Measurements from ENCODE around the gene RBMS2. TPM values are rescaled to one million over a fixed set of nuclear protein-coding genes. Genes with fewer than 3 reads are reported as not detected.

RBMS2 gene
- polyA plus RNA-seq, 1 donor (not counting 4 experiments of a cell fraction or from before 2014, with no cell fraction given), result 64.5 TPM

DNA sequence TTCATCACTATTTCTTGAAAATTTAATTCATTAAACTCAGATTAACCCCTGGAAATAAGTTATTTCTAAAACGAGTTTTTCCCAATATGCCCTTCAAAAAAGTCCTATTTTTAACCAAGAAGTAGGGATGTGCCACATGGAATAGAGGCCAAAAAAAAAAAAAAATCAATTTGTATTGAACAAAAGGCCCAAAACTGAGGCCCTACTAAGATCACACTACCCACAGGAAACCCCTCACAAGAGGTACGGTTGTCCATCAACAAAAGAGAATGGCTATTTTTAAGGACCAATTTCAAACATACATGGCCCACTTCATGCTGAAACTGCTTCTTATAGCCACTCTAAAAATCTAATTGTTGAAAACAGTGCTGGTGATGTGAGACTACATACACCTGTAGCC is 116.0 kb downstream of the RBMS2 start:
- peaks cover 14 to 34% of the 10 kb centered on the region in 2 experiments for H3K36me3 ChIP-seq (ENCODE audit: control insufficient read depth in 2 of 2, extremely low read depth in 1 of 2, insufficient read depth in 2 of 2, low read length in 2 of 2)
- H3K4me1 ChIP-seq (ENCODE audit: control insufficient read depth, extremely low read depth, insufficient read depth, low read length), result peaks cover 33% of the 10 kb centered on the region
- dilution Hi-C loops (cut with MboI; ENCODE audit: extremely low pct_ligation_motif_present, low sequenced_read_pairs), result no loop called here
- H3K9ac ChIP-seq (ENCODE audit: control insufficient read depth, extremely low read depth, insufficient read depth, low read length), result no peak overlapping the region
- no peak overlapping the region for H3K4me3 ChIP-seq (ENCODE audit: control insufficient read depth in 2 of 3, extremely low read depth in 1 of 3, insufficient read depth in 2 of 3, low read depth in 1 of 3, low read length in 3 of 3)
- H3K9me1 ChIP-seq (ENCODE audit: control insufficient read depth, extremely low read depth, insufficient read depth, low read length), result peaks cover 4% of the 10 kb centered on the region
- H3K4me2 ChIP-seq (ENCODE audit: control insufficient read depth, extremely low read depth, insufficient read depth, low read depth, low read length), result no peak overlapping the region
- no peak for TF ChIP-seq EZH2 (IDR thresholded peaks at IDR 0.05; ENCODE audit: low read length)
- TF ChIP-seq, protein P1, sequence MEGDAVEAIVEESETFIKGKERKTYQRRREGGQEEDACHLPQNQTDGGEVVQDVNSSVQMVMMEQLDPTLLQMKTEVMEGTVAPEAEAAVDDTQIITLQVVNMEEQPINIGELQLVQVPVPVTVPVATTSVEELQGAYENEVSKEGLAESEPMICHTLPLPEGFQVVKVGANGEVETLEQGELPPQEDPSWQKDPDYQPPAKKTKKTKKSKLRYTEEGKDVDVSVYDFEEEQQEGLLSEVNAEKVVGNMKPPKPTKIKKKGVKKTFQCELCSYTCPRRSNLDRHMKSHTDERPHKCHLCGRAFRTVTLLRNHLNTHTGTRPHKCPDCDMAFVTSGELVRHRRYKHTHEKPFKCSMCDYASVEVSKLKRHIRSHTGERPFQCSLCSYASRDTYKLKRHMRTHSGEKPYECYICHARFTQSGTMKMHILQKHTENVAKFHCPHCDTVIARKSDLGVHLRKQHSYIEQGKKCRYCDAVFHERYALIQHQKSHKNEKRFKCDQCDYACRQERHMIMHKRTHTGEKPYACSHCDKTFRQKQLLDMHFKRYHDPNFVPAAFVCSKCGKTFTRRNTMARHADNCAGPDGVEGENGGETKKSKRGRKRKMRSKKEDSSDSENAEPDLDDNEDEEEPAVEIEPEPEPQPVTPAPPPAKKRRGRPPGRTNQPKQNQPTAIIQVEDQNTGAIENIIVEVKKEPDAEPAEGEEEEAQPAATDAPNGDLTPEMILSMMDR (optimal IDR thresholded peaks at IDR 0.05 in 1 of 3, IDR thresholded peaks at IDR 0.05 in 1 of 3, conservative IDR thresholded peaks at IDR 0.05 in 1 of 3; ENCODE audit: extremely low read depth in 1 of 3, insufficient read depth in 2 of 3, low read length in 3 of 3), result no peak
- no peaks in the 10 kb centered on the region for H3K27me3 ChIP-seq (ENCODE audit: control insufficient read depth, extremely low read depth, insufficient read depth, low read length)
- DNase-seq (ENCODE audit: low read depth, low spot score) (no peak), FAIRE-seq (no peak)
- no peaks in the 10 kb centered on the region for H3K9me3 ChIP-seq (ENCODE audit: control insufficient read depth, low read depth, low read length)
- H3K27ac ChIP-seq (ENCODE audit: control insufficient read depth, insufficient read depth, low read length), result peak overlapping the region; percentile 29
- no peaks in the 10 kb centered on the region for H4K20me1 ChIP-seq (ENCODE audit: control insufficient read depth, extremely low read depth, insufficient read depth, low read length)
- no peak overlapping the region for H2AFZ ChIP-seq (ENCODE audit: control insufficient read depth, low read length)
- H3K79me2 ChIP-seq (ENCODE audit: control insufficient read depth, insufficient read depth, low read length), result peaks cover 45% of the 10 kb centered on the region

DNA sequence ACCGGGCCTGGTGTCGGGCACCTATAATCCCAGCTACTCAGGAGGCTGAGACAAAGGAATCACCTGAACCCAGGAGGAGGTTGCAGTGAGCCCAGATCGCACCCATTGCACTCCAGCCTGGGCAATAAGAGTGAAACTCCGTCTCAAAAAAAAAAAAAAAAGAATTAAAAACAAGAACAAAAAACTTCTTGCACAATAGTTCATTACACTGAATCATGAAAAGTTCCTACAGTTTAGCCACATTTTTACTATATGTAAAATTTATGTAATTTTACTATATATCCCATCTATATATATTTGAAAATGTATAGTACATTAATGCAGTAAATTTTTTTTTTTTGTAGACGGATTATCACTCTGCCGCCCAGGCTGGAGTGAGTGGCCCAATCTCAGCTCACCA is 119.6 kb downstream of the RBMS2 start:
- no peak overlapping the region for H3K4me3 ChIP-seq (ENCODE audit: control insufficient read depth in 2 of 3, extremely low read depth in 1 of 3, insufficient read depth in 2 of 3, low read depth in 1 of 3, low read length in 3 of 3)
- dilution Hi-C loops (cut with MboI; ENCODE audit: extremely low pct_ligation_motif_present, low sequenced_read_pairs), result no loop called here
- H2AFZ ChIP-seq (ENCODE audit: control insufficient read depth, low read length), result no peak overlapping the region
- no peak overlapping the region for H3K4me2 ChIP-seq (ENCODE audit: control insufficient read depth, extremely low read depth, insufficient read depth, low read depth, low read length)
- FAIRE-seq (no peak), DNase-seq (ENCODE audit: low read depth, low spot score) (no peak)
- no peaks in the 10 kb centered on the region for H3K9me3 ChIP-seq (ENCODE audit: control insufficient read depth, low read depth, low read length)
- H3K36me3 ChIP-seq (ENCODE audit: control insufficient read depth in 2 of 2, extremely low read depth in 1 of 2, insufficient read depth in 2 of 2, low read length in 2 of 2), result peaks cover 24 to 49% of the 10 kb centered on the region in 2 experiments
- H3K27me3 ChIP-seq (ENCODE audit: control insufficient read depth, extremely low read depth, insufficient read depth, low read length), result no peaks in the 10 kb centered on the region
- peaks cover 8% of the 10 kb centered on the region for H4K20me1 ChIP-seq (ENCODE audit: control insufficient read depth, extremely low read depth, insufficient read depth, low read length)
- TF ChIP-seq, protein P1 (optimal IDR thresholded peaks at IDR 0.05 in 1 of 3, IDR thresholded peaks at IDR 0.05 in 1 of 3, conservative IDR thresholded peaks at IDR 0.05 in 1 of 3; ENCODE audit: extremely low read depth in 1 of 3, insufficient read depth in 2 of 3, low read length in 3 of 3), result no peak
- no peak for TF ChIP-seq EZH2 (IDR thresholded peaks at IDR 0.05; ENCODE audit: low read length)
- peaks cover 43% of the 10 kb centered on the region for H3K79me2 ChIP-seq (ENCODE audit: control insufficient read depth, insufficient read depth, low read length)
- H3K27ac ChIP-seq (ENCODE audit: control insufficient read depth, insufficient read depth, low read length), result no peak overlapping the region
- no peak overlapping the region for H3K9ac ChIP-seq (ENCODE audit: control insufficient read depth, extremely low read depth, insufficient read depth, low read length)
- H3K4me1 ChIP-seq (ENCODE audit: control insufficient read depth, extremely low read depth, insufficient read depth, low read length), result peaks cover 23% of the 10 kb centered on the region
- no peaks in the 10 kb centered on the region for H3K9me1 ChIP-seq (ENCODE audit: control insufficient read depth, extremely low read depth, insufficient read depth, low read length)
